SK-N-SH (cell line): Measurements from ENCODE around the gene JMJD4. TPM values are rescaled to one million over a fixed set of nuclear protein-coding genes. Genes with fewer than 3 reads are reported as not detected.

Experiments
- CTCF ChIA-PET: fragments of 300-600, 350-600 bp; formaldehyde crosslinking; extraction: SDS; loops from one replicate; lab custom pipeline; 2021; lab: Yijun Ruan, JAX
- POLR2A ChIA-PET: fragments of 350-600 bp; sonication (Branson Sonifier 250); formaldehyde crosslinking; extraction: SDS; loops from one replicate; lab custom pipeline; 2020; ENCODE audit warnings: antibody characterized with exemption, inconsistent platforms; lab: Yijun Ruan, JAX
- DNase-seq: peaks from one replicate; pipeline ENCODE4 v3.0.0; 2012
- H2AFZ ChIP-seq: fragments of 200-600 bp; sonication (generic); 2 replicates; pipeline ENCODE4 v1.8.1; 2016; ENCODE audit warnings: antibody characterized with exemption, mild to moderate bottlenecking, low read depth
- H3F3A ChIP-seq: fragments of 200-600 bp; sonication (generic); replicated peaks from 2 replicates; pipeline ENCODE3; 2016; ENCODE audit warnings: antibody characterized with exemption, mild to moderate bottlenecking; ENCODE audit not compliant: insufficient read depth
- H3K27ac ChIP-seq, 2 experiments: fragments of 200-500 bp in 1 of 2; fragments of 200-600 bp in 1 of 2; sonication (Bioruptor generic) in 1 of 2; sonication (generic), shearing (Covaris generic) in 1 of 2; 2 replicates each; pipeline versions ENCODE4 v1.5.1 to v1.6.1; 2014 to 2016; ENCODE audit warnings: low read depth in 2 of 2, inconsistent platforms in 1 of 2, low read length in 1 of 2, mild to moderate bottlenecking in 1 of 2, mixed read lengths in 1 of 2
- H3K27me3 ChIP-seq: fragments of 200-600 bp; sonication (generic), shearing (Covaris generic); 2 replicates; pipeline ENCODE4 v1.6.1; 2016; ENCODE audit warnings: mixed run types; ENCODE audit not compliant: insufficient read depth
- H3K36me3 ChIP-seq, 2 experiments: fragments of 200-500 bp in 1 of 2; fragments of 200-600 bp in 1 of 2; sonication (Bioruptor generic) in 1 of 2; sonication (generic) in 1 of 2; replicated peaks in 1 of 2; 2 replicates each; pipeline versions ENCODE3 to v1.5.1; 2014 to 2016; ENCODE audit warnings: low read length in 1 of 2, mild to moderate bottlenecking in 1 of 2; ENCODE audit not compliant: insufficient read depth in 2 of 2, control insufficient read depth in 1 of 2
- H3K4me1 ChIP-seq, 2 experiments: fragments of 200-500 bp in 1 of 2; fragments of 200-600 bp in 1 of 2; sonication (Bioruptor generic) in 1 of 2; sonication (generic), shearing (Covaris generic) in 1 of 2; 2 replicates each; pipeline versions ENCODE4 v1.5.1 to v1.6.1; 2014 to 2016; ENCODE audit warnings: low read depth in 1 of 2, low read length in 1 of 2, mixed run types in 1 of 2; ENCODE audit not compliant: insufficient read depth in 2 of 2, control insufficient read depth in 1 of 2
- H3K4me2 ChIP-seq: fragments of 200-600 bp; sonication (generic), shearing (Covaris generic); 2 replicates; pipeline ENCODE4 v1.6.1; 2017; ENCODE audit warnings: mixed run types
- H3K4me3 ChIP-seq, 2 experiments: fragments of 200-500 bp in 1 of 2; fragments of 200-600 bp in 1 of 2; sonication (Bioruptor generic) in 1 of 2; sonication (generic), shearing (Covaris generic) in 1 of 2; 2 replicates each; pipeline versions ENCODE4 v1.5.1 to v1.8.1; 2014 to 2016; ENCODE audit warnings: low read depth in 2 of 2, inconsistent platforms in 1 of 2, low read length in 1 of 2, mild to moderate bottlenecking in 1 of 2, mixed read lengths in 1 of 2, moderate library complexity in 1 of 2
- H3K79me2 ChIP-seq: fragments of 200-600 bp; sonication (generic); 2 replicates; pipeline ENCODE4 v1.8.1; 2017; ENCODE audit warnings: mild to moderate bottlenecking; ENCODE audit not compliant: insufficient read depth
- H3K9ac ChIP-seq: fragments of 200-600 bp; sonication (generic); 2 replicates; pipeline ENCODE4 v1.6.1; 2017; ENCODE audit warnings: mixed run types
- H3K9me2 ChIP-seq: fragments of 200-600 bp; sonication (generic); 2 replicates; pipeline ENCODE4 v1.6.1; 2017; ENCODE audit warnings: mixed run types
- H3K9me3 ChIP-seq: fragments of 200-600 bp; sonication (generic); 2 replicates; pipeline ENCODE4 v1.6.1; 2017; ENCODE audit warnings: mixed run types, mild to moderate bottlenecking, moderate library complexity
- H4K20me1 ChIP-seq: fragments of 200-600 bp; sonication (generic); 2 replicates; pipeline ENCODE4 v1.6.1; 2017; ENCODE audit warnings: mild to moderate bottlenecking, mixed run types; ENCODE audit not compliant: insufficient read depth
- CHD2 ChIP-seq: fragments of 150-350 bp; IDR thresholded peaks from 2 replicates; pipeline ENCODE4 v1.6.1; 2018; ENCODE audit warnings: low read length; ENCODE audit not compliant: partially characterized antibody
- ELF1 ChIP-seq: IDR thresholded peaks from 2 replicates; pipeline ENCODE4 v1.4.0; 2012
- EZH2phosphoT487 ChIP-seq: fragments of 200-600 bp; sonication (generic); IDR thresholded peaks from 2 replicates; pipeline ENCODE4 v1.6.1; 2017; ENCODE audit warnings: low read depth, mixed run types, mild to moderate bottlenecking, antibody characterized with exemption, moderate library complexity, borderline replicate concordance
- FOSL2 ChIP-seq: IDR thresholded peaks from 2 replicates; pipeline ENCODE4 v1.4.0; 2012; ENCODE audit warnings: low read depth, mild to moderate bottlenecking, moderate library complexity, borderline replicate concordance
- FOXJ3 ChIP-seq: sonication (generic); formaldehyde crosslinking; IDR thresholded peaks from 2 replicates; pipeline ENCODE4 v1.5.1; 2020; ENCODE audit warnings: mild to moderate bottlenecking, missing genetic modification reagents
- MEF2A ChIP-seq: IDR thresholded peaks from 2 replicates; pipeline ENCODE4 v1.4.0; 2012; ENCODE audit warnings: low read depth, borderline replicate concordance
- MXI1 ChIP-seq: IDR thresholded peaks from 2 replicates; pipeline ENCODE4 v1.6.1; 2012; ENCODE audit warnings: mild to moderate bottlenecking, low read depth, low read length, improper control_type of control experiment
- POLR2AphosphoS5 ChIP-seq: IDR thresholded peaks from 2 replicates; pipeline ENCODE4 v1.6.1; 2012; ENCODE audit warnings: low read depth, low read length
- RAD21 ChIP-seq: IDR thresholded peaks from 2 replicates; pipeline ENCODE4 v1.6.1; 2012; ENCODE audit warnings: mild to moderate bottlenecking, low read length
- RCOR1 ChIP-seq: fragments of 150-350 bp; IDR thresholded peaks from 2 replicates; pipeline ENCODE4 v1.6.1; 2017; ENCODE audit warnings: antibody characterized with exemption, low read length
- RFX5 ChIP-seq: IDR thresholded peaks from 2 replicates; pipeline ENCODE4 v1.6.1; 2012; ENCODE audit warnings: mild to moderate bottlenecking, improper control_type of control experiment, low read length
- RXRA ChIP-seq: IDR thresholded peaks from 2 replicates; pipeline ENCODE4 v1.4.0; 2012; ENCODE audit warnings: low read depth, mild to moderate bottlenecking, borderline replicate concordance
- SMC3 ChIP-seq: IDR thresholded peaks from 2 replicates; pipeline ENCODE4 v1.6.1; 2012; ENCODE audit warnings: low read depth, low read length, improper control_type of control experiment
- TEAD4 ChIP-seq: IDR thresholded peaks from 2 replicates; pipeline ENCODE4 v1.4.0; 2012; ENCODE audit warnings: mild to moderate bottlenecking, borderline replicate concordance; ENCODE audit not compliant: insufficient read depth
- YY1 ChIP-seq: IDR thresholded peaks from 2 replicates; pipeline ENCODE4 v1.4.0; 2012; ENCODE audit warnings: low read depth, mild to moderate bottlenecking
- WGBS: methylation state at CpG from one replicate; pipeline ENCODE4 v1.1.6; 2017; ENCODE audit warnings: low lambda C conversion rate; 5-methylcytosine and 5-hydroxymethylcytosine counted together
- polyA plus RNA-seq, 3 experiments: library from polyadenylated mRNA; depleted of rRNA; stranded (reverse); fragments of >200 nt; gene quantifications; 2 replicates each; pipeline ENCODE4 v1.2.3, GENCODE V29; 2012
- TF ChIP-seq, protein P1 (sequence below): IDR thresholded peaks from 2 replicates; pipeline ENCODE4 v1.4.0; 2012; ENCODE audit warnings: low read depth
- TF ChIP-seq, protein P2 (sequence below): IDR thresholded peaks from 2 replicates; pipeline ENCODE4 v1.4.0; 2012; ENCODE audit warnings: low read depth, borderline replicate concordance
- TF ChIP-seq, protein P3 (sequence below): IDR thresholded peaks from 2 replicates; pipeline ENCODE4 v1.4.0; 2012; ENCODE audit warnings: low read depth, borderline replicate concordance
- TF ChIP-seq, protein P4 (sequence below): fragments of 200-600 bp; sonication (generic); IDR thresholded peaks from 2 replicates; pipeline ENCODE4 v1.6.1; 2017; ENCODE audit warnings: antibody characterized with exemption, mild to moderate bottlenecking, moderate library complexity

JMJD4 gene
- polyA plus RNA-seq, 1 of the 3 experiments (the other 2 are of a cell fraction): 15.0 TPM

DNA sequence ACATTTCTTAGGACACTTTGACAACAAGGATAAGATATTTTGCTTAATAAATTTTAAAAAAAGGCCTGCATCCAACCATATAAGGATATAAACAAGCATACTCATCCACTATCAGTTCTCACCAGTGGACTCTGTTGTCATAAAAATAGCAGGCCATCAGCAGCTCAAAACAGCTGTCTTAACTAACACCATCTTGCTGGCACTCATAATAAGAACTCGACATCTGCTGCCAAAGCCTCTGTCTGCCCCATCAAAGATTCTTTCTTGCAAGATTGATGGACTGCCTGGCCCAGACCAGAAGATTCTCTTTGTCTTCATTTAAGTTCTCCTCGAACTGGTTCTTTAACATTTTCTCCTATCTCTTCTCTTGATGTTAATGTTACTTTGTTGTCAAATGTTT lies 10.1 kb downstream of the JMJD4 start (continued):
- no peak for TF ChIP-seq RAD21

DNA sequence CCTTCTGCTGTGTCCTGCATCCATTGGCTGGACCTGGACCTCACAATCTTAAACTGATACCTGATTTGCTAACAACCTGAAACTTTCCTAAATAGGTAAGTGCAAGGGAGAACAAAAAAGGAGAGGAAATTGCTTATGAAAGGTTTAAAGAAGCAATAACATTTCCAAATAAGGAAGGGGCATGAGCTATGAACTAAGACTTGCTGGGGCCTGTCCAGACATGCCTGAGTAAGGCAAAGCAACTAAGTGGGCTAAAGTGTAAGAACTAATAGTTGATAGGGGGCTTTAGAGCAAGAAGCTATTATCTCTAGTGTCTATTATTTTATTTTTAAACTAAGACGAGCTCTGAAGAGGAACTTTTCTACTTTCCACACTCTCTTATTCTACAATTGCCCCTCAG lies 11.6 kb downstream of the JMJD4 start:
- H2AFZ ChIP-seq: no peak overlapping the region
- no peaks in the 10 kb centered on the region for H3K36me3 ChIP-seq
- H3K27ac ChIP-seq: no peak overlapping the region
- no peaks in the 10 kb centered on the region for H4K20me1 ChIP-seq
- CTCF ChIA-PET: no interaction called here
- DNase-seq: no peak
- no peaks in the 10 kb centered on the region for H3K79me2 ChIP-seq
- 25% methylated on average over 1 of the region's 1 CpG for WGBS
- POLR2A ChIA-PET: no interaction called here
- no peaks in the 10 kb centered on the region for H3K9me3 ChIP-seq
- no peak overlapping the region for H3K4me3 ChIP-seq
- no peaks in the 10 kb centered on the region for H3F3A ChIP-seq
- H3K4me2 ChIP-seq: no peak overlapping the region
- no peak overlapping the region for H3K9ac ChIP-seq
- TF ChIP-seq MXI1 (no peak), FOXJ3 (CRISPR knock-in tag) (no peak), CHD2 (no peak), SMC3 (no peak), RXRA (no peak), EZH2phosphoT487 (no peak), FOSL2 (no peak), MEF2A (no peak), RFX5 (no peak), RCOR1 (no peak), YY1 (no peak), ELF1 (no peak), POLR2AphosphoS5 (no peak), TEAD4 (no peak)
- TF ChIP-seq, protein P1, sequence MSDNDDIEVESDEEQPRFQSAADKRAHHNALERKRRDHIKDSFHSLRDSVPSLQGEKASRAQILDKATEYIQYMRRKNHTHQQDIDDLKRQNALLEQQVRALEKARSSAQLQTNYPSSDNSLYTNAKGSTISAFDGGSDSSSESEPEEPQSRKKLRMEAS: no peak
- TF ChIP-seq, protein P2, sequence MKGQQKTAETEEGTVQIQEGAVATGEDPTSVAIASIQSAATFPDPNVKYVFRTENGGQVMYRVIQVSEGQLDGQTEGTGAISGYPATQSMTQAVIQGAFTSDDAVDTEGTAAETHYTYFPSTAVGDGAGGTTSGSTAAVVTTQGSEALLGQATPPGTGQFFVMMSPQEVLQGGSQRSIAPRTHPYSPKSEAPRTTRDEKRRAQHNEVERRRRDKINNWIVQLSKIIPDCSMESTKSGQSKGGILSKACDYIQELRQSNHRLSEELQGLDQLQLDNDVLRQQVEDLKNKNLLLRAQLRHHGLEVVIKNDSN: no peak
- TF ChIP-seq, protein P3, sequence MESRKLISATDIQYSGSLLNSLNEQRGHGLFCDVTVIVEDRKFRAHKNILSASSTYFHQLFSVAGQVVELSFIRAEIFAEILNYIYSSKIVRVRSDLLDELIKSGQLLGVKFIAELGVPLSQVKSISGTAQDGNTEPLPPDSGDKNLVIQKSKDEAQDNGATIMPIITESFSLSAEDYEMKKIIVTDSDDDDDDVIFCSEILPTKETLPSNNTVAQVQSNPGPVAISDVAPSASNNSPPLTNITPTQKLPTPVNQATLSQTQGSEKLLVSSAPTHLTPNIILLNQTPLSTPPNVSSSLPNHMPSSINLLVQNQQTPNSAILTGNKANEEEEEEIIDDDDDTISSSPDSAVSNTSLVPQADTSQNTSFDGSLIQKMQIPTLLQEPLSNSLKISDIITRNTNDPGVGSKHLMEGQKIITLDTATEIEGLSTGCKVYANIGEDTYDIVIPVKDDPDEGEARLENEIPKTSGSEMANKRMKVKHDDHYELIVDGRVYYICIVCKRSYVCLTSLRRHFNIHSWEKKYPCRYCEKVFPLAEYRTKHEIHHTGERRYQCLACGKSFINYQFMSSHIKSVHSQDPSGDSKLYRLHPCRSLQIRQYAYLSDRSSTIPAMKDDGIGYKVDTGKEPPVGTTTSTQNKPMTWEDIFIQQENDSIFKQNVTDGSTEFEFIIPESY: no peak
- TF ChIP-seq, protein P4, sequence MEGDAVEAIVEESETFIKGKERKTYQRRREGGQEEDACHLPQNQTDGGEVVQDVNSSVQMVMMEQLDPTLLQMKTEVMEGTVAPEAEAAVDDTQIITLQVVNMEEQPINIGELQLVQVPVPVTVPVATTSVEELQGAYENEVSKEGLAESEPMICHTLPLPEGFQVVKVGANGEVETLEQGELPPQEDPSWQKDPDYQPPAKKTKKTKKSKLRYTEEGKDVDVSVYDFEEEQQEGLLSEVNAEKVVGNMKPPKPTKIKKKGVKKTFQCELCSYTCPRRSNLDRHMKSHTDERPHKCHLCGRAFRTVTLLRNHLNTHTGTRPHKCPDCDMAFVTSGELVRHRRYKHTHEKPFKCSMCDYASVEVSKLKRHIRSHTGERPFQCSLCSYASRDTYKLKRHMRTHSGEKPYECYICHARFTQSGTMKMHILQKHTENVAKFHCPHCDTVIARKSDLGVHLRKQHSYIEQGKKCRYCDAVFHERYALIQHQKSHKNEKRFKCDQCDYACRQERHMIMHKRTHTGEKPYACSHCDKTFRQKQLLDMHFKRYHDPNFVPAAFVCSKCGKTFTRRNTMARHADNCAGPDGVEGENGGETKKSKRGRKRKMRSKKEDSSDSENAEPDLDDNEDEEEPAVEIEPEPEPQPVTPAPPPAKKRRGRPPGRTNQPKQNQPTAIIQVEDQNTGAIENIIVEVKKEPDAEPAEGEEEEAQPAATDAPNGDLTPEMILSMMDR: no peak
- no peaks in the 10 kb centered on the region for H3K9me2 ChIP-seq
- peaks cover 0 to 2% of the 10 kb centered on the region in 2 experiments; a peak in 2 of 4 replicates for H3K4me1 ChIP-seq
- H3K27me3 ChIP-seq: no peaks in the 10 kb centered on the region
